Measurements from ENCODE around the gene SRGAP2B. TPM values are rescaled to one million over a fixed set of nuclear protein-coding genes. Genes with fewer than 3 reads are reported as not detected.
"Not testable (repeated sequence)": the region's sequence is repeated elsewhere in the genome, so short reads cannot be mapped to it uniquely, and the experiment has no call there.

The SRGAP2B gene
- 11.5 TPM for total RNA-seq
- long read RNA-seq, partial matches to known transcripts: 1 of 1 reads
- long read RNA-seq, other reads (novel, unspliced or antisense): 0 of 1 reads

DNA sequence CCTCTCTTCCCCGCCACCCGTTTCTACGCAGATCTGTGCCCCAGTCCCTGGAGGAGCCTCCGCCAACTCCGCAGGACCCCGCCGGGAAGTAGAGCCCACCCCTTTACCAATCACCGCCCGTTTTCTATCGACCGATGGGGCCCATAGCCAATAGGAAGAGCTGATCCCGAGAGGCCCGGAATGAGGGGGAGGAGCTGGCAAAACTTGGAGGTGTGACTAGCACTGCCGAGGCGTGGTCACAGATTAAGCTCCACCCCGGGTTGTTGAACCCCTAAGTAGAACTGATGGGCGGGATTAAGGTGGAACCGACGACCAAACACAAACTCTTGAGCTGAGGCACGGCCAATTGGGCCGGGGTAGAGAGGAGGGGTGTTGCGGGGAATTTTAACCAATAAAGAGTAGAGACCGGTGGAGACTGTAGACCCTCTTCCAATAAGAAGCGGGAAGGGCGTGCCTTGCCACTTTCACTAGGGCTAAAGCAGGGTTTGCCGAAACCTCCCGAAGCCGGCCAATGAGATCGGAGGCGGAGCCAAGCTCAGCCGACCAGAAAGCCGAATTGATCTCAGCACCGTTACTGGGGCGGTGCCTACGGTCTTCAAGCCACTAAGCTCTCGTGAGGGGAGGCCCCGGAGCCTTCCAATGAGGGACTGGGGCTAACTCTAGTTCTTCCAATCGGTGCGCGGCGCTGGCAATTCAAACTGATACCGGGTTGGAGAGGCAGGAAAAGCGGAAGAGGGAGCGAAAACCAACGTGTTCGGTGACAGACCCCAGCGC, at the start of gene SRGAP2B, which contains the start of gene FAM72D:
SRGAP2B (minus strand) TSS at position 45 of the 774 bp plus-strand sequence. CDS start 2,427 bp downstream, outside the sequence.
FAM72D (plus strand) TSS at position 691 of the 774 bp plus-strand sequence. CDS start 874 bp downstream, outside the sequence.
- DNase-seq (ENCODE audit: low spot score); intact Hi-C loops (cut with DNase I): not testable (repeated sequence)

DNA sequence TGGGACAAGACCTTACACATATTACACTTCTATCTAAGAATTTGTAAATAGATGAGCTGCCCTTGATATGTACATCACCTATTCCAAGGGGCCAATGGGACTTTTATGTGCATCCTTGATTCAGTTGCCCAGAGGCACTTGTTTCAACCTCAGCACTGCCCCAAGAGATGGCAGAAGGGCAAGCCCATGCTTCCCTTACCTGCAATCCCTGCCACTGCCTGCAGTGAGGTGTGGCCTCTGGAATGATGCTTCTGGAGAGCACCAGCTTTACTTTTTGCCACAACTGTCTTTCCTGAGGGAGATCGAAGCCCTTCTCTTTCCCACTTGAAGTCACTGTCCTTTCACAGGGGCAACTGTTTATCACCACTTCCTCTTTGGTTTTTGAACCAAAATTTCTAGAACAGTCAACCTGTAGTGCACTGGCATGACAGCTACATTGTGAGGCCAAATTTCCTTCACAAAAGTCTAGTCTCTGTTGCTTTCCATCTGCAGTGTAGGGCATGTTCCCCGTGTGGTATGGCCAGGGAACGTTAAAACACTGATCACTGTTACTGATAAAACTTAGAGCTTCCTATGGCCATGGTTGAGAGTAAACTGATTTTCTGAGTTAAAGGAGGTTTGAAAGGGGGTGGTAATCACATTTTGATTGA, 49.3 kb upstream of the SRGAP2B start:
- intact Hi-C loops (cut with DNase I); DNase-seq (ENCODE audit: low spot score): not testable (repeated sequence)

DNA sequence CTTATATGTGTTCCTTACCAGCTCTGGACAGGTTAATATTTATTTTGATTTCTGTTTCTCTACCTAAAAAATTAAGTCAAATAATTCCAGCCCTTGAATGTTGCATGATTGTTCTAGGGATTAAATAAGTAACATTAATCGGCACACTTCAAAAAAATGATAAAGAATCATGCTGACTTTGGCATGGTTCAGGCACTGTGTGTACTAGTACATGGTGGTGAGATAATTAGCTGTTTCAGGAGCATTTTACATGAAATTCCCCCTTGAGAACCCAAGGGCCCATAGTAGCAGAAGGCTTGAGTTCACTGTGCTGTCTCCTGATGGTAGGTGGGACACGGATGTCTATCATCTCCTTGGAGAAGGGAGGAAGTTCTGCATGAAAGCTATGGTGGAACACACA, 45.4 kb upstream of the SRGAP2B start:
- intact Hi-C loops (cut with DNase I); DNase-seq (ENCODE audit: low spot score): not testable (repeated sequence)

DNA sequence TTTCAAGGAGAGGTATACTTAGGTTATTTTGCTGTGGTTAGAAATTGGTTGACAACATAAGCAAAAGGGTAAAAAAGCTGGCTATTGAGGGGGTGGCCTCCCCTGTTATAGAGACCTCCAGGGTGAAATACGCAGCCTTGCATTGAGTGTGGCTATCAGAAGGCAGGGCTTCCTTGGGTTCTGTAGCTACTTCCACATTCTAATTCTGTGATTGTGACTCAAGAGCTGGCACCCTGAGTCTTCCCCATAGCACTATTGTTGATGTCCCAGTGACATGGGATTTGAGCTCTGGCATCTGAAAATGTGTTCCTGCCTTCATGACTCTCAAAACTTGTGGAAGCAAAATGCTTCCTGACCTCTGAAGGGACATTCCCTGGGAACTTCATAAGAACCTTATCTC, 39.3 kb upstream of the SRGAP2B start:
- intact Hi-C loops (cut with DNase I); DNase-seq (ENCODE audit: low spot score): not testable (repeated sequence)

DNA sequence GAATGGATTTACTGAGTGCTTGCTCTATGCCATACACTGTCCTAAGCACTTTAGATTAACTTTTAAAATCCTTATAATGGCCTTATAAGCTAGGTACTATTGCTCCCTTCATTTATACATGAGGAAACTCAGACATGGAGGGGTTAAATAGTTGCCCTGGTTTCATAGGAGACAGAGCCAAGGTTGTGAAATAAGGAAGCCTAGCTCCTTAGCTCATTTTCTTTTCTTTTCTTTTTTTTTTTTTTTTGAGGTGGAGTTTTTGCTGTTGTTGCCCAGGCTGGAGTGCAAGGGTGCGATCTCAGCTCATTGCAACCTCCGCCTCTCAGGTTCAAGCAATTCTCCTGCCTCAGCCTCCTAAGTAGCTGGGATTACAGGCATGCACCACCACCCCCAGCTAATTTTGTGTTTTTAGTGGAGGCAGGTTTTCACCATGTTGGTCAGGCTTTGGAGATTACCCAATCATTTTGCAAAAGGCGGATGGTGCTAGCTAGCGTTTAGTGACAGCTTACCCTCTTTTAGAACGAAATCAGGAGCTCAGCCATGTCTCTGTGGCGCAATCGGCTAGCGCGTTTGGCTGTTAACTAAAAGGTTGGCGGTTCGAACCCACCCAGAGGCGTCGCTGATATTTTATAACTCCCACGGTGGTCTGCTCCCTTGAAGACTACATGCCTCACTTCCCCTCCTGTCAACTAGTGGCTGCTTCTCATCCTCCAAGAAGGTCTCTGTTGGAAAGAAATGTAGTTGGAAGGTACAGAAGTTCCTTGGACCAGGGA, 33.8 kb upstream of the SRGAP2B start:
- DNase-seq (ENCODE audit: low spot score); intact Hi-C loops (cut with DNase I): not testable (repeated sequence)

DNA sequence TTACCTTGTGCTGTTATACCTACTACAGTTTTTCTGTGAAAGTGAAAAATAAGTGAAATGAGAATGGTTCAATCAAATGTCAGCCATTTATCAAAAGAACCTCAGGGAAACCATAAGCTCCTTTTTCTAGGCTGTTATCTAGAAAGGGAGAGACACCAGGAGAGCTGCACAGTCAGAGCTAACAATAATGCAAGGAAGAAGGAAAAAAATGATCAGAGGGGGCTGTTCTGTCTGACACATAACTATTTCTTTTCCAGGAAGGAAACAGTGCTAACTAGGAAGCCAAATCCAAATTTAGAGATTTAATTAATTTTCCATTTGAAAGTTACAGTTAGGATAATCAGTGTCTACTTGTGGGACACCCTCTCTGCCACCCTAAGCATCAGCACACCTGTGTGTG, 32.0 kb upstream of the SRGAP2B start:
- DNase-seq (ENCODE audit: low spot score); intact Hi-C loops (cut with DNase I): not testable (repeated sequence)

DNA sequence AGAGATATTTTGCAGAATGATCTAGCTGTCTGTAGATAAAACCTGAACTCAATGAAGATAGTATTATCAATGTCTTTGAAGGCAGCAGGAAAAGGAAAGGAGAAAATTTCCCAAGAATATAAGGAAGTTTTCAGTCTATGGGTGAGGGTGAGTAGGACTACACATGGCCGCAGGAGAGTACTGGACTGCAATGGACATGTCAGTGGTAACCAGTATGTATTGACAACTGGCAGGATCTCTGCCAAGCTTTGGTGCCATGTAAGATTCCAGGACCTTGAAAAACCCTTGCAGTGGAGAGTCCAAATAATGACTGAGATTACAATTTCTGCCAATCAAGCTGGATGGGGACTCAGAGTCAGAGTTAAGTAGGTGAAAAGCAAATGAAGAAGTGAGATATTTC, 30.0 kb upstream of the SRGAP2B start:
- DNase-seq (ENCODE audit: low spot score); intact Hi-C loops (cut with DNase I): not testable (repeated sequence)

DNA sequence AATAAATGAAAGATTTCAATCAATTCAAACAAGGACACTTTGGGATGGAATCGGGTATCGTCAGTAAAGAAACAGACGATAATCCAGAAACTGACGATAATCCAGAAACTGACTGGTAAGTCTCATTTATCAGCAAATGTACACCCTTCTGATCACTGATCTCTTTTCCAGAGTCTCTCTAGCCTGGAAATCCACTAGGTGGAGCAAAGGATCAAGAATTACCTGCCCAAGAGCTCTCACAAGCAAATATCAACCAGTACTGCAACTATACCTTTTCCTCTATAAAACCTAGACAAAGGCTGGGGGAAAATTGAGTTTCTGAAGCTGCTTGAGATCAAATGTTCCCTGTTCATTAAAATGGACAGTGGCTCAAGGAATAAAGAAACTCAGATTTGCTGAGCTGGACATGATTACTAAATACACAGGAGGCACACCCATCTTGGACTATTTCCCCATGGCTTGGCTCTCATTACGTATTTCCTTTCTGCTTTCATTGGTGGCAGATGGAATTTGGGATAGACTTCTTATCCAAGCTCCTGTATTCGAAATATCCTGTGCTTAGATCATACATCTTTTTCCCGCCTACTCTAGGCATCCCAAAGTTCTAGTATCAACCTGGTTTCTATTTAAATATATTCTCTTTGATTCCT, 29.0 kb upstream of the SRGAP2B start:
- intact Hi-C loops (cut with DNase I); DNase-seq (ENCODE audit: low spot score): not testable (repeated sequence)

DNA sequence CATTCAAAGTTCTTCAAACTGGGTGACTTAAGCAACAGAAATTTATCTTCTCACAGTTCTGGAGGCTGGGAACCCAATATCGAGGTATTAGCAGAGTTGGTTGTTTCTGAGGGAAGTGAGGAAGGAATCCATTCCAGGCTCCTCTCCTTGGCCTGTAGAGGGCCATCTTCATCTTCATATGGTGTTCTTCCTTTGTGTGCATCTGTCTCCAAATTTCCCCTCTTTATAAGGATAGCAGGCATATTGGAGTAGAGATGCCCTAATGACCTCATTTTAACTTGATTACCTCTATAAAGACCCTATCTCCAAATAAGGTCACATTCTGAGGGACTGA, 27.9 kb upstream of the SRGAP2B start:
- intact Hi-C loops (cut with DNase I); DNase-seq (ENCODE audit: low spot score): not testable (repeated sequence)

DNA sequence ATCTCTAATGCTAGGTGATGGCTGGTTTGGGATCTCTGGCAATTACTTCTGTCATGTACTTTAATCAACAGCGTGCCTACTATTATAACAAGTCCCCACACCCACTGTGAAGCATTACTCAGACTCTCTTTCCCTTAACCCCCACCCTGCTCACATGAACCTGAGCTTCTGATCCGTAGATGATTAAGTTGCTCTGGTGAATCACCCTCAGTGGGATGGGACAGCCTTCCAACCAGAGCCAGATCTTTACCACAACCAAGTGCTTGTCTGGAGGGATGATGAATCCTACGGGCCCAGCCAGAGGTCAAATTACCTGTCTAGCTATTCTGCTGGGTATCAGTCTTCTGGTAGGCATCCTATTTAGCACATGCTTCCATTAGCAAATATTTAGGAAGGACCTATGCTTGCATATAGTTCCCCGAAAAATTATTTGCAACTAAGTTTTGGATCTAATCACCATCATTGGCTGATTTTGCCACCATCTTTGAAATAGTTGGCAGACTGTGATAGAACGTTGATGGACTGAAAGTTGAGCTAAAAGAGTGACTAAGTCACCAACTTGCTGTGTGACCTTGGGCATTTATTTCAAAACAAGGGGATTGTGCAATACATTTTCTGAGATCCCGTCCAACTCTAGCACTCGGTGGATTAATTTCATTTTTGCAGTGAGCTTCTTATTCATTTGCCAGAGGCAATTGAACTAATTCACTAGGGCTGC, 27.4 kb upstream of the SRGAP2B start:
- intact Hi-C loops (cut with DNase I); DNase-seq (ENCODE audit: low spot score): not testable (repeated sequence)

DNA sequence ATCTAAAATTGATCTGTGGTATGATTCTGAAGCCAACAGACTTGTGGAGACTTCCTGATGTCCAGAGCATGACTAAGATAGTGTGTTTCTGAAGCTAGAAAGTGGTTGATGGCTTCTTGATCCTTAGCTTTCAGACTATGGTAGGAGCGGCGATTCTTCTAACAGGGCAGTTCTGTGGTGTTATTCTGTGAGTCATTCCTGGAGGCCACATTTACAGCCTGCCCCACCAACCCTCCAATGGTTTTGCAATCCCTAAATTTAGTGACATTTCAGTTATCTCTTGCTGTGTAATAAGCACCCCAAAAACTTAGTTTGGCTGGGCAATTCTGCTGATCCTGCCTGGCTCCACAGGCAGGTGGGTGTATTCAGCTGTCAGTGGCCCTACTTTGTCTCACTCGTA, 24.7 kb upstream of the SRGAP2B start:
- DNase-seq (ENCODE audit: low spot score): not testable (repeated sequence)

DNA sequence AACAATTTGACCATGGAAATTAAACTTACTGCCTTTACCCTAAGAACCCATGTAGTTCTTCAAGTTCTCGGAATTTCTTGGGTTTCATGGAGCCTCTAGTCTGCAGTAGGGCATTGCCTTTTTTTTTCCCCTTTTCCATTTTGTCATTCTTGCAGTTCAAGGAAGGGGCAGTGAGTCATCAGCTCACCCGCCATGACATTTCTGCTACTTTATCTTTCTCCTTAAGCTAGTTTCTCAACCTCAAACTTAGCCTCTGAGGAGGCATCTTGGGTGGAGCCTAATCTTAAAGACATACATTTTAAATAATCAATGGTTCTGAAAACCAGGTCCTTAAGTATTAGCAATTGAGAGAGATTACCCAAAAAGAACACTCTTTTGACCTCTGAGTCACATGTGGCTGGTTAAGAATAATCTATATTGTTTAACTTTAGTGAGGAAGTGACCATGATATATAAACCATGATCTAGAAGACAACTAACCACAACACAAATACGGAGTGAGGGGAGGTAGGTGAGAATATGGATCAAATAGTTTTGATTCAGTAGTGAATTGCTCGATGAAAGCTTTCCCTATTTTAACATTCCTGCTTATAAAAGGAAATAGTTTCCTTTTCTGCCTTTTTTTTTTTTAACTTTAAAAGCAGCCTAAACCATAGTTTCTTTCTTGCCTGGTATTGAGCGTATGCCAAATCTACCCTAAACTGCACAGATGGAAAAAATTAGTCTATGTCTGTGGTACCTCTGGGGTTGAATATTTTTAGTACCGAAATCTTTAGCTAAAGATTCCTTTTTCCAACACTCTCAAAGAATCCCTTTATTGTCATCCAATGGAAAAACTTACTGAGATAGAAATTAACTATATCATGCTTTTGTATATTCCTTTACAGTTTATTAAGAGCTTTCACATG, 20.7 kb upstream of the SRGAP2B start:
- DNase-seq (ENCODE audit: low spot score); intact Hi-C loops (cut with DNase I): not testable (repeated sequence)

More for the DNA sequence above, 24.7 kb upstream of the SRGAP2B start:
- intact Hi-C loops (cut with DNase I): not testable (repeated sequence)

DNA sequence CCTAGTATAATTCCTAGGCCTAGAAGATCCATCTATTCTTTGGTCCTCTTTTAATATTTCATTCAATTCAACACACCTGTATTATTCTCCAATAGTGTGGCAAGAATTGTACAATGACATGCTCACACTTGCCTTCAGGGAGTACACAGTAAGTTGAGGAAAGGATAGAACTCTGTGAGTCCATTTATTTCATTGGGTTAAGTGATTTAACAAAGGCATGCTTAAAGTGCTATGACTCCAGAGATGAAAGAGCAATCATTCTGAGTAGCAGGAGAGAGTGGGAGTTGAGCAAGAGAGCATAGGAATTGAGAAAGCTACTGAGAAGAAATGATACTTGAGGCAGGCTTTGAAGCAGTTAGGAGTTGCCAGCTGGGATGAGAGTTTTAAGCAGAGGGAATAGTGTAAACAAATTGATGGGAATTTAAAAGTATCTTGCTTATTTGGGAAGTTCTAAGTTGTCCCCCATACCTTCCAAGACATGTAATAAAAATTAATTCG, 19.5 kb upstream of the SRGAP2B start:
- DNase-seq (ENCODE audit: low spot score); intact Hi-C loops (cut with DNase I): not testable (repeated sequence)

DNA sequence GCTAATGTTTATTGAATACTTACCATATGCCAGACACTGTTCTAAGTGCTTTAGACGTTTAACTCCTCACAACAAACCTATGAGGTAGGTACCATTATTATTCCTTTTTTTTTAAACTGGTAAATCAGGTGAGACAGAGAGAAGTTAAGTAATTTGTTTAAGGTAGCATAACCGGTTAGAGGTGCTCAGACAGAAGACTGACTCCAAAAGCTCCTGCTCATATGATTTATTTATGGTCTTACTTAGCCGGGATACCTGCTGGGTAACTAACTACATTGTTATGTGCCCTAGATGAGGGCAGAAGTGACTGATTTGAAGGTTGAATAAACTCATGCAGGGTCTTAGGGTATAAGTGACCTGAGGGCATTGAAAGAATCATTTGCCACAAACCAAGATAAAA, 17.6 kb upstream of the SRGAP2B start:
- intact Hi-C loops (cut with DNase I); DNase-seq (ENCODE audit: low spot score): not testable (repeated sequence)

DNA sequence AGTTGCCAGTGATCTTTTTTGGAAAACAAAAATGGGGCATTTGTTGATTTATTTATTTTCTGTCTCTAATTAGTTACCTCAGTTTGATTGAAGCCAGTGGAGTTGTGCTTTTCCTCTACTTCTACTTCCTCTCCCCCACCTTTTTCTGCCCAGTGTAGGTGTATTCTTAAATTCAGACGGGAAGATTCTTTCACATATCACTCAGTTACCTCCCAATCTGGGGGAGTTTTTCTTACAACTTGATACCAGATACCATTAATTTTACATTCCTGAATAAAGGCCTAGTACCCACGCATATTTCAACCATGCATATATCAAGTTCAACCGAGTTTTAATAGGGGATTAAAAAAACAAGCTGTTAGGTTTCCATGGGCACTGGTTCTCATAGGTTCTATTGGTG, 16.5 kb upstream of the SRGAP2B start:
- DNase-seq (ENCODE audit: low spot score); intact Hi-C loops (cut with DNase I): not testable (repeated sequence)

DNA sequence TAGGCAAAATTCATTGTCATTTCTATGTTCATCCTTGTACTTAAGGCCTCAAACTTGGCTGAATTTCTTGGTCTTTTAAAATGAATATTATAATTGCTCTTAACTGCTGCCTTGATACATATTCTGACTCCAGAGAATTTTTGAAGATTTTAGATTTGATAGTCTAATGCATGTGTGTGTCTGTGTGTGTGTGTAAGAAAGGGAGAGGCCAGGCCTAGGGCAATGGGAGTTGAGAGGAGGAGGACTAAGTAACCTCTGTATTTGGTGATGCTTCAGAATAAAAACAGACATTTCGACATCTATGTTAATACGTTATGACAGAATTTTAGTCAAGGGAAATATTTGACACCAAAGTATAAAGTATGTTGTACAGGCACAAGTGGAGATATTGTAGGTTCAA, 8.2 kb upstream of the SRGAP2B start:
- intact Hi-C loops (cut with DNase I); DNase-seq (ENCODE audit: low spot score): not testable (repeated sequence)

DNA sequence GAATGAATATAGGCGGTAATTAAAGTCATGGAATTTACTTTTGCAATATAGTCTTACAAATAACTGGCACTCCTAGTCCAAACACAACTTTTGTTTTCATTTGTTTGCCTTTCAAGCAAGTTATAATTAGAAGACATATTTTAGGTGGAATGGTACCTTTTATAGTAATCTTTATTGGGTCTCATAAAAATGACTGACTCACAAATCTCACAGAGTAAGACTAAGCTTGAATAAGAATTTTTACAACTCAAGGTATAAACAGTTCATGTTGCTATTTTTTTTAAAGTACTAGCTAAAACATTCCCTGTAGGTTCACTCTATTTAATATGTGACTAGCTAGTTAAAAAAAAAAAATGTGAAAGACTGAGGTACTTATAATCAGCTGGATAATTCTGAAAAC, 6.6 kb upstream of the SRGAP2B start:
- DNase-seq (ENCODE audit: low spot score); intact Hi-C loops (cut with DNase I): not testable (repeated sequence)
